GM19240 (cell line): ENCODE results near the gene DMRT1.

Experiments
- DNase-seq: peaks from one replicate; pipeline ENCODE4 v3.0.0; 2011; ENCODE audit warnings: low spot score; ENCODE audit not compliant: insufficient read length

DMRT1 gene

GRCh38 chr9:841371-842209 is at the start of gene DMRT1:
TSS of gene DMRT1 (plus strand) at chr9:841697. CDS start at chr9:841839, 142 bp downstream.
- DNase-seq, result no peak

GRCh38 chr9:792331-793260 is 48.9 kb upstream of the DMRT1 start:
- DNase-seq, result no peak

DNA sequence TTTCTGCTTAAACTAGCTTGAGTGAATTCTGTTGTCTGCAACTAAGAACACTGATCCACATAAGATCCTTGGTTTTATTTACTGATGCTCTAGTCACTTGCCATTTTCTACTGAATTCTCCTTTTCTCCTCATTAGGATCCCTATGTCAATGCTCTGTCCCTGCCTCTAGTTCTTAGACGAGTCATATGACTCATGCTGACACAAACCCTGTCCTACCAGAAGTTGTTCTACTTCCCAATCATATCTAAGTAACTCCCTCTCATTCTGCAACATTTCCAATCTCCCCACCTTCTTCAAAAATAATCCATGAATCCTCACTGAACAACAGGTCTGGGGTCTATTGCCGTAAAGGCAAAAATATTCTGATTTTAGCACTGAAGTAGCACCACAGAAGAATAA is 47.1 kb upstream of the DMRT1 start:
- no peak for DNase-seq

GRCh38 chr9:795869-796268 is 45.6 kb upstream of the DMRT1 start:
- no peak for DNase-seq

DNA sequence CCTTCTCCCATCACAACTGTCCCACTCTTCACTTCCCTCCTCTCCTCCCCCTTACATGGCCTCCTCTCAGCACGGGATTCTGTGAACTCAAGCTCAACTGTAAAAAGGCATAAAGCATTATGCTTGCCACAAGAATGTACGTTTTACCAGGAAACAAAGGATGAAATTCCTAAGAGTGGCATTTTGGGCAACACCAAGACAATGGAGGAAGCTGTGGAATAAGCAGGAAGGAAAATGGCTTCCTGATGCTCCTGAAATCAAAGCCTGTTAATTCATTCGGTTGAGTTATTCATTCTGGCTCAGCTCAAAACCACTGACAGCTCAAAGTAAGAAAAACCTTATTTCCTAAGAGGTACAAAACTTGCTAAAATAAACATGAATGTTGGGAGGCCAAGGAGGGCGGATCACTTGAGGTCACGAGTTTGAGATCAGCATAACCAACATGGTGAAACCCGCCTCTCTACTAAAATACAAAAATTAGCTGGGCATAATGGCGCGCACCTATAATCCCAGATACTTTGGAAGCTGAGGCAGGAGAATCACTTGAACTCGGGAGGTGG is 40.8 kb upstream of the DMRT1 start:
- no peak for DNase-seq

DNA sequence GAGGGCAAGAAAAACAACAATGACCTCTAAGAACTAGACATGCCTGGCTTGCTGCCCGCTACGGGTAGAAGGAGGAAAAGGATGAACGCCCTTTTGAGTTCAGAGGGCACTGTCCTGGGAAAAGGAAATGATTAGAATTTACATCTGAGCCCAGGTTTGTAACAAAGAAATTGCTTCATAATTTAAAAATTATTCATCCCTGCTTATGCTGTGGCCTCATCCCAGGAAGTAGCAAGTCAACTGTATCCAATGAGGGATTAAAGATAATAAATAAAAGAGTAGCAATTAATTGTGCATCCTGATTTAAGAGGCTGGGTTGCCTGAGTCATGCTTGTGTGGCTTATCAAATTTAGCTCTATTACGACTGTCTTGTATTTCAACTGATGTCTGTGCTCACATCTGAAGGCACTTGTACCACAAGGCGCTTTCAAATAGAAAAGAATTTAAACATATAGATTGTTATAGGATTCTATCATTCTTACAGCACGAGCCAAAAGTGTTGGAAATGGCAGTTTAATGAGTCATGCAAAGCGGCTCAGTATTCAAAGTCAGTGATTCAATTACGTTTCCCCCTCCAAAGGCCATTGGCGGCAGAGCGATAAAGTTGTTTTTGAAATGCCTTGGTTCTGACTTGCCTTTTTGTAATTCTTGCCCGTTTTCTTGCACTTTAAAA is 40.0 kb upstream of the DMRT1 start:
- no peak for DNase-seq

GRCh38 chr9:804026-804425 is 37.5 kb upstream of the DMRT1 start:
- no peak for DNase-seq

DNA sequence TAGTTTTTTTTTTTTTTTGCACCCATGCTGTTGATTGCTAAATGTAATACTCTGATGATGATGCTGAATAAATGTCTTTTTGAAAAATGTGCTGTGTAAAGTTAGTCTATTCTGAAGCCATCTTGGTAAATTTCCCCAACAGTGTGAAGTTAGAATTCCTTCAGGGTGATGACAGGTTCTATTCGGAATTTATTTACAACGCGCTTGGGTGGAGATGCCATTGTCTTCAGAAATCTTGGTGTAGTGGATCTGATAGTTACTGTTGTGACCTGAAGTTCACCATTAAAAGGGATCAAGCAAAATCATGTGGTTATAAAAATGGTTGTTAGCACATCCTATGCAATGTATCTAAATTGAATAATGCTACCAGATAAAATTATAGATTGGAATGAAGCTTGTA is 36.3 kb upstream of the DMRT1 start:
- no peak for DNase-seq

DNA sequence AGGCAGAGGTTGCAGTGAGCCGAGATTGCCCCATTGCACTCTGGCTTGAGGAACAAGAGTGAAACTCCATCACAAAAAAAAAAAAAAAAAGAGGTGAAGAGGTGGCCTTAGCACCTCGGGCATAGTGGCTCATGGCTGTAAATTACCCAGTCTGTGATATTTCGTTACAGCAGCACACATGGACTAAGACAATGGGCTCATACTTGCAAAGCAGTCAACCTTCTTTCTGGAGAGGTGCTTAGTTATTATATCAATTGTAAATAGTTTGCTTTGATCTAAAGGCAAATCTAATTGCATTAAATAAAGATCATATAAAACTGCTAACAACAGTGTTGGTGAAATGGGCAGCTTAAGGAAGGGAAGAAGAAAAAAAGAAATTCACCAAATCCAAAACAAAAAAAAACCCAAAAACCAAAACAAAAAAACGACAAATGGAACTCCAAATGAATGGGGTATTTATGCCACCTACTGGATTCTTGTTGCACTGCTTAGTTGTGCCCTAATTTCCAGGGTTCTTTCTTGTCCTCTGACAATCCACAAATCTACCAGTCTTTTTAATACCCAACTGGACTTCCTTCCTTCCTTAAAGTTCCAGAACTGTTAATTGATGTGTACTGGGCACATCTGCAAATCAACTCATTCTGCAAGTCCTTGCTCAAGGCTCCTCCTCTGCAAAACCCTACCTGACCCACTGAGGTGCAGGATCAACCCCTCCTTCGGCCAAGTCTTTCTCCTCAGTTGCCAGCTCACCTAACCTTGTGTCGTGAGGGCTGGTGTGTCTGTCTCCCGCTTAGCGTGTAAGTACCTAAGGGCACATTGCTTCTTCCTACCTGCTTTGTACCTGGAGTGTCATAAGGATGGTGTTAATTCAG is 35.0 kb upstream of the DMRT1 start:
- DNase-seq, result no peak

DNA sequence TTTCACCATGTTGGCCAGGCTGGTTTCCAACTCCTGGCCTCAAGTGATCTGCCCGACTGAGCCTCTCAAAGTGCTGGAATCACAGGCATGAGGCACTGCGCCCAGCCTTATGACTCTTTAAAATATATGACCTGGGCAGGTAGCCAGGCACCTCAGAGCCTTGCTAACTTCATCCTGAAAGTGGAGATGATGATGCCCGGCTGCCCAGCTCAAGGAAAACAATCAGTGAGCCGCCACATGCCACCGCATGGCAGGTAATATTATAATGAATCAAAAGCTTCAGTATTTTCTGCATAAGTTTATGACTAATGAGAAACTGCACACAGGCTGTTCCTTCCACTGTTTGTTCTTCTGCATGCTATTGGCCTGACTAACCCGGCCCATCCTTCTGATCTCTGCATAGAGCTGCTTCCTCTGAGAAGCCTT is 30.4 kb upstream of the DMRT1 start:
- DNase-seq, result no peak

DNA sequence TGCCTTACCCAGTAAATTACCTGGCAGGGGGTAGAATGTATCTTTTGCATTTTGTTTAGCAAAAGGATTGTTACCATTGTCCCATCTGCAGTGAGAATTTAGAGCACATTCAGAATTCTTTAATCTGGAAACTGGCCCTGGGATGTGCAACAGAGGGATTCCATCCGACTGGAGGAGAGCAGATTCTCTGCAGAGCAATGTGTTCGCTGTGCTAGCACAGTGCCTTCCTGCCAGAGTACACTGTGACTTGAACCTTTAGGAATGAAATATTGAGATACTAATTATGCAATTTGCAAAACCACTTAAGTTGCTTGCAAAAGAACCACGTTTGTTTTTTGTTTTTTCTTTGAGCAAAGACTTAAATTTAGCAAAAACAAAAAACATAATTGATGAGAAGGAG is 22.5 kb upstream of the DMRT1 start:
- no peak for DNase-seq

DNA sequence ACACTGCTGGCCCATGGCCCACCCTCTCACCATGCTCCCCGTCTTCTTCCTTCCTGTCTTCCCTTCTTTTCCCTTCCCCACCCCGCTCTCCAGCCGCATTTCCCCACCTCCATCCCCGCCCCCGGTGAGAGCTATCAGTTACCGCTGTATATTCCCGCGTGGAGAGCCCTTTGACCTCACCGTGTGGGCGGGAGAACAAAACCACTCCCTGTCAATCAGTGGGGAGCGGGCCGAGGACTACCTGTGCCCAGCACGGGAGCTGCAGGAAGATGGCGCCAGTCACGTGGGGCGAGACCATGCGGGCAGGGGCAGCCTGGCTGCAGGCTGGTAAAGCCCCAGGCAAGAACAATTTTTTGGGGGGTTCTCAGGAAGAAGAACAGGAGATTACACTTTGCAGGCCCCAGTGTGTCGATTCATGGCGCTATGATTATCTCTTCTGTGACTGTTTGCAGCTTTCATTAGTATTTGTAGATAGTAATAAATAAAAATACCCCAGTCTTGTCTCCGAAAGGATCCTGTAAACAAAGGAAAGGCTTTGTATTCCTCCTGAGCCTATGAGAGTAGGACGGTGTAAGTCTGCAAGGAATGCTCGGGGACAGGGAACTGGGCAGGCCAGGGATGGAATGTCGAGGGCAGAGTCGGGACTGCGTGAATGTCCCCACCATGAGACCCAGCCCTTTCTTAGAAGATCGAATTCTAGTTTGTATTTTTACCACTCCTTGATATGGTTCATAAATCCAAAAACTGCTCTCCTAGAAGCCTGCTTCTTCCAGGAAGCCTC is 14.8 kb upstream of the DMRT1 start:
- no peak for DNase-seq

GRCh38 chr9:840343-840742 is 1.2 kb upstream of the DMRT1 start:
- no peak for DNase-seq

DNA sequence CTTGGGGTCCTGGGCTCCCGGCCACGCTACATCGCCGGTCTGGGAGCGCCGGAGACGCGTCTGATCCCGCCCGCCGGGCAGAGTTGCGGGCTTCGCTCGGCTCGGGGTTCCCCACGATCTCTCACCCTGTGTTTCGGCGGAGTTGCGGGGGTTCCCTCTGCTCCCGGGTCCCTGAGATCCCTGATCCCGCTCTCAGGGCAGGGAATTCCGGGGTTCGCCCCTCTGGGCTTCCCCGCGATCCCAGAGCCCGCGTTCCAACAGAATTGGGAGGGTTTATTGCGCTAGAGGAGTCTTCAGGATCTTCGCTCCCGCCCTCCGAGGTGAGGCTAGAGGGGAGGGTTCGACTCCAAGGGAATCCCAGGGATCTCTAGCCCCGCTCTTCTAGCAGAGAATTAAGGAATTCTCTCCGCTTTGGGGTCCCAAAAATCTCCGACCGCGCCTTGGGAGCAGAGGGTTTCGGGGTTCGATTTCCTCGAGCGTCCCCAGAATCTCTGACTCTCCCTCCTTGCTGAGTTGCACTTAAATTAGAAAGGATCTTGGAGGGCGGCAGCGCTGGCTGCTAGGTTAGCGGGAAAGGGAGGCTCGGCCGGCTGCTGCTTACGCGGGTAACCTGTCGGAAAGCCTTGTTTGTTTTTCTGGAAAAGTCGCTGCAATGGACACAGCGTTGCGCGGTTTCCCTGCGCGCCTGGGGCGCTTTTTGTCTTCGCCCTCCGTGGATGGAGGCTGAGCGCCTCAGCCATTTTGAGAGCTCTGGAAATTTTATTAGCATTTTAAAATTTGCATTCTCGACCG is 1.3 kb downstream of the DMRT1 start:
- no peak for DNase-seq

- DNase-seq, result no peak
Measured at GRCh38 chr9:843427-843785, 1.9 kb downstream of the DMRT1 start.

DNA sequence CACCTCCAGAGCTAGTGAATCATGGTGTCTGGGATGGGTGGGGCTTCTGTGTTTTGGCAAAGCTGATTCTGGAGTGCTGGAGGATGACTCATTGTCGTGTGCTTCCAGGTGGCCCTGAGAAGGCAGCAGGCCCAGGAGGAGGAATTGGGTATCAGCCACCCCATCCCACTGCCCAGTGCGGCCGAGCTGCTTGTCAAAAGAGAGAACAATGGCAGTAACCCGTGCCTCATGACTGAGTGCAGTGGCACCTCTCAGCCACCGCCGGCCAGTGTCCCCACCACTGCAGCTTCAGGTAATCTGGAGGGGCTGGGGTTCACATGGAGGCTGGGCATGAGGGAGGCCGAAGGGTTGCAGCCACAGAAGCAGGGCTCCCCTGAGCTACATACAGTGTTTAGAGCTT is 5.4 kb downstream of the DMRT1 start:
- no peak for DNase-seq

DNA sequence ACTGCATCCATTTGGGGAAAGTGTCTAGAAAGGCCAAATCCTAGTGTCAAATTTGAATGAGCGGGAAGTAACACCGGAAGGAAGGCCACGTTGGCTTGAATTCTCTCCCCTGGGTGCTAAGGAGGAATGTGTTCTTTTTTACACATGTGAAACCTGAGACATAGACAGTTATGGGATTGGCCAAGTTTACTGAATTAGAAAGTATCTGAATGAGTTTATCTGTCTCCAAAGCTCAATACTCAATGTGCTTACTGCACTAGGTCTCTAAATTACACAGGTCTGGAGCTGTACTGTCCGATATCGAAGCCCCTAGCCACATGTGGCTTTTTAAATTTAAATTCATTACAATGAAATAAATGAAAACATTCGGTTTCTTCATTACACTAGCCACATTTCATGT is 6.0 kb downstream of the DMRT1 start:
- DNase-seq, result no peak

GRCh38 chr9:849431-849830 is 7.9 kb downstream of the DMRT1 start:
- DNase-seq, result no peak

DNA sequence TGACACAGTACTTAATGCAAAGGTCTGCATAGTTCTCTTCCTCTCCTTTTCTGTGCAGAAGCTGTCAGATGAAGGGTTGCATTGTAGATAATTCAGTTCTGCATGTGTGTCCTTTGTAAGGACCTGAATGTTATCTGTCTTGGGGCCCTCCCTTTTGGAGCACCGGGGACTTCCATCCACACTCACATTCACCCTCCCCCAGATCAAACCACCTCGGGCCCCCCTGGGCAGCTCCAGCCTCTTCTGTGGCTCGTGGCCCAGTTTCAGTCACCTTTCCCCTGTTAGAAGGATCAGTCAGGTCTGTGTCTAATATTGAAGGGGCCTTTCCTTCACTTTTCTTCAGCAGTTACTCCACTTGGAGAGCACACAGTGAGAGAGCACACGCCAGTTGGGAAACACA is 11.0 kb downstream of the DMRT1 start:
- no peak for DNase-seq
